H1 (cell line): Measurements from ENCODE around the gene ATXN3. TPM values are rescaled to one million over a fixed set of nuclear protein-coding genes. Genes with fewer than 3 reads are reported as not detected.

Experiments used
- CTCF ChIA-PET: fragments of 300-600 bp; sonication (Branson Sonifier 250); formaldehyde crosslinking; loops from one replicate; lab custom pipeline; 2021; ENCODE audit not compliant: partially characterized antibody; lab: Charles Lee
- POLR2A ChIA-PET: fragments of 300-600 bp; sonication (Branson Sonifier 250); formaldehyde crosslinking; loops from one replicate; lab custom pipeline; 2021; ENCODE audit warnings: inconsistent platforms; ENCODE audit not compliant: partially characterized antibody; lab: Charles Lee
- DNase-seq, 2 experiments: peaks; one replicate each; pipeline versions ENCODE4 v3.0.0 to v3.0.0-alpha.2; 2010 to 2022; ENCODE audit warnings: low spot score in 2 of 2, low read depth in 1 of 2, mixed read lengths in 1 of 2
- FAIRE-seq: peaks from 2 replicates; lab custom pipeline; 2011; peaks lifted over from hg19 to GRCh38; lab: Jason Lieb, UNC
- H2AFZ ChIP-seq: 2 replicates; pipeline ENCODE4 v1.8.1; 2012; ENCODE audit warnings: low read length, inconsistent platforms
- H2AK5ac ChIP-seq: 2 replicates; pipeline ENCODE4 v1.6.1; 2013; ENCODE audit warnings: low read depth, low read length
- H2BK120ac ChIP-seq: replicated peaks from 2 replicates; pipeline ENCODE3; 2013; ENCODE audit warnings: low read depth, low read length, inconsistent platforms
- H2BK12ac ChIP-seq: 2 replicates; pipeline ENCODE4 v1.6.1; 2013; ENCODE audit warnings: low read depth, low read length
- H2BK15ac ChIP-seq: 2 replicates; pipeline ENCODE4 v1.6.1; 2013; ENCODE audit warnings: low read length
- H2BK20ac ChIP-seq: 2 replicates; pipeline ENCODE4 v1.6.1; 2013; ENCODE audit warnings: low read length
- H2BK5ac ChIP-seq: 2 replicates; pipeline ENCODE4 v1.6.1; 2013; ENCODE audit warnings: low read depth, low read length
- H3K14ac ChIP-seq: 2 replicates; pipeline ENCODE4 v1.6.1; 2013; ENCODE audit warnings: inconsistent platforms; ENCODE audit not compliant: insufficient read length
- H3K18ac ChIP-seq: 2 replicates; pipeline ENCODE4 v1.6.1; 2013; ENCODE audit warnings: low read length; ENCODE audit errors: extremely low read depth
- H3K23ac ChIP-seq: 2 replicates; pipeline ENCODE4 v1.6.1; 2013; ENCODE audit warnings: inconsistent platforms; ENCODE audit not compliant: insufficient read length
- H3K23me2 ChIP-seq: 2 replicates; pipeline ENCODE4 v1.6.1; 2013; ENCODE audit warnings: low read depth, low read length
- H3K27ac ChIP-seq: 2 replicates; pipeline ENCODE4 v1.6.1; 2011; ENCODE audit warnings: low read depth, low read length, inconsistent platforms
- H3K27me3 ChIP-seq, 4 experiments: replicated peaks in 1 of 4; 1 replicate in 1 of 4; 2 replicates in 3 of 4; pipeline versions ENCODE4 v1.6.1 to v1.8.1; 2011 to 2013; ENCODE audit warnings: low read length in 3 of 4, mild to moderate bottlenecking in 3 of 4, inconsistent platforms in 2 of 4, mixed read lengths in 2 of 4, moderate library complexity in 1 of 4; ENCODE audit not compliant: control insufficient read depth in 3 of 4, insufficient read depth in 3 of 4; ENCODE audit errors: extremely low read depth in 1 of 4
- H3K36me3 ChIP-seq, 4 experiments: 2 replicates each; pipeline versions ENCODE4 v1.6.1 to v1.8.1; 2011 to 2013; ENCODE audit warnings: mild to moderate bottlenecking in 4 of 4, low read length in 3 of 4, moderate library complexity in 2 of 4, control low read depth in 1 of 4, inconsistent platforms in 1 of 4; ENCODE audit not compliant: insufficient read depth in 4 of 4, control insufficient read depth in 2 of 4
- H3K4ac ChIP-seq: replicated peaks from 2 replicates; pipeline ENCODE3; 2013; ENCODE audit warnings: low read length, low read depth, mixed read lengths, inconsistent platforms; ENCODE audit not compliant: insufficient read length
- H3K4me1 ChIP-seq, 4 experiments: replicated peaks in 1 of 4; 1 replicate in 1 of 4; 2 replicates in 3 of 4; pipeline versions ENCODE4 v1.6.1 to v1.8.1; 2011 to 2013; ENCODE audit warnings: low read length in 3 of 4, inconsistent platforms in 2 of 4, mixed read lengths in 1 of 4; ENCODE audit not compliant: insufficient read depth in 4 of 4, control insufficient read depth in 3 of 4
- H3K4me2 ChIP-seq, 2 experiments: 2 replicates each; pipeline versions ENCODE4 v1.6.1 to v1.8.1; 2011 to 2013; ENCODE audit warnings: low read depth in 2 of 2, low read length in 2 of 2, control low read depth in 1 of 2, inconsistent platforms in 1 of 2, mild to moderate bottlenecking in 1 of 2; ENCODE audit not compliant: insufficient read depth in 1 of 2
- H3K4me3 ChIP-seq, 4 experiments: fragments of 200-600, 300-600 bp in 1 of 4; sonication (generic), shearing (Covaris generic), sonication (Bioruptor Twin) in 1 of 4; 2 replicates each; pipeline versions ENCODE4 v1.5.1 to v1.8.1; 2011 to 2016; ENCODE audit warnings: low read length in 4 of 4, low read depth in 3 of 4, control low read depth in 2 of 4, inconsistent platforms in 2 of 4, mild to moderate bottlenecking in 2 of 4, mixed read lengths in 1 of 4, moderate library complexity in 1 of 4; ENCODE audit not compliant: insufficient read depth in 2 of 4; ENCODE audit errors: extremely low read depth in 1 of 4
- H3K56ac ChIP-seq: replicated peaks from 2 replicates; pipeline ENCODE3; 2013; ENCODE audit warnings: low read depth, mild to moderate bottlenecking, mixed read lengths, low read length, inconsistent platforms; ENCODE audit not compliant: insufficient read length
- H3K79me1 ChIP-seq: 2 replicates; pipeline ENCODE4 v1.6.1; 2013; ENCODE audit warnings: low read depth, low read length, control low read depth
- H3K79me2 ChIP-seq, 2 experiments: 2 replicates each; pipeline versions ENCODE4 v1.6.1 to v1.8.1; 2012 to 2013; ENCODE audit warnings: low read length in 2 of 2, mild to moderate bottlenecking in 2 of 2, inconsistent platforms in 1 of 2; ENCODE audit not compliant: insufficient read depth in 2 of 2, control insufficient read depth in 1 of 2
- H3K9ac ChIP-seq, 4 experiments: replicated peaks in 1 of 4; 1 replicate in 1 of 4; 2 replicates in 3 of 4; pipeline versions ENCODE4 v1.6.1 to v1.8.1; 2011 to 2013; ENCODE audit warnings: low read depth in 3 of 4, low read length in 3 of 4, control low read depth in 2 of 4, mild to moderate bottlenecking in 2 of 4, moderate library complexity in 2 of 4, inconsistent platforms in 1 of 4; ENCODE audit errors: extremely low read depth in 1 of 4
- H3K9me3 ChIP-seq, 2 experiments: 2 replicates each; pipeline versions ENCODE4 v1.6.1 to v1.8.1; 2012 to 2013; ENCODE audit warnings: mild to moderate bottlenecking in 2 of 2, moderate library complexity in 2 of 2, control low read depth in 1 of 2, inconsistent platforms in 1 of 2, low read depth in 1 of 2, low read length in 1 of 2, mixed read lengths in 1 of 2; ENCODE audit not compliant: insufficient read depth in 2 of 2
- H4K20me1 ChIP-seq, 2 experiments: replicated peaks in 1 of 2; 2 replicates each; pipeline versions ENCODE3 to v1.8.1; 2011 to 2013; ENCODE audit warnings: inconsistent platforms in 2 of 2, low read length in 2 of 2, mild to moderate bottlenecking in 1 of 2; ENCODE audit not compliant: insufficient read depth in 2 of 2, control insufficient read depth in 1 of 2
- H4K5ac ChIP-seq: 2 replicates; pipeline ENCODE4 v1.6.1; 2013; ENCODE audit warnings: low read length, low read depth, mixed read lengths, inconsistent platforms; ENCODE audit not compliant: insufficient read length
- H4K8ac ChIP-seq: 2 replicates; pipeline ENCODE4 v1.8.0; 2013; ENCODE audit warnings: mild to moderate bottlenecking, moderate library complexity, low read length, inconsistent platforms; ENCODE audit not compliant: insufficient read depth; ENCODE audit errors: extremely low read depth
- H4K91ac ChIP-seq: replicated peaks from 2 replicates; pipeline ENCODE3; 2013; ENCODE audit warnings: low read length, mixed read lengths, inconsistent platforms; ENCODE audit not compliant: insufficient read length
- ATF3 ChIP-seq: IDR thresholded peaks from 2 replicates; pipeline ENCODE4 v1.6.1; 2011; ENCODE audit warnings: low read depth, mild to moderate bottlenecking, low read length; ENCODE audit not compliant: insufficient read depth
- EGR1 ChIP-seq: IDR thresholded peaks from 2 replicates; pipeline ENCODE4 v1.6.1; 2011; ENCODE audit warnings: low read depth, low read length, borderline replicate concordance
- JUND ChIP-seq: IDR thresholded peaks from 2 replicates; pipeline ENCODE4 v1.6.1; 2011; ENCODE audit warnings: mild to moderate bottlenecking, improper control_type of control experiment, low read length
- KDM5A ChIP-seq: fragments of 200-600 bp; IDR thresholded peaks from 2 replicates; pipeline ENCODE4 v1.7.1; 2012; ENCODE audit warnings: mild to moderate bottlenecking, low read length, inconsistent platforms, mixed read lengths
- SIRT6 ChIP-seq: IDR thresholded peaks from one replicate; pipeline ENCODE4 v1.7.1; 2012; ENCODE audit warnings: low read length, inconsistent platforms
- WGBS, 2 experiments: shearing (Covaris generic) in 1 of 2; methylation state at CpG; one replicate each; pipeline versions ENCODE4 v1.1.6 to v1.1.7; 2013 to 2015; ENCODE audit warnings: low lambda C conversion rate in 2 of 2, mixed read lengths in 2 of 2, inconsistent platforms in 1 of 2, low coverage in 1 of 2, missing lambda C conversion rate in 1 of 2; ENCODE audit not compliant: insufficient replicate concordance in 2 of 2, insufficient coverage in 1 of 2, insufficient read length in 1 of 2; ENCODE audit errors: extremely low coverage in 1 of 2, missing lambda C conversion rate in 1 of 2; 5-methylcytosine and 5-hydroxymethylcytosine counted together
- polyA plus RNA-seq, 7 experiments: library from polyadenylated mRNA; depleted of rRNA in 3 of 7; stranded (reverse) in 5 of 7; unstranded in 2 of 7; fragments of >200 nt in 5 of 7; fragments of 200-250 nt in 2 of 7; gene quantifications; 1 replicate in 5 of 7; 2 replicates in 1 of 7; 4 replicates in 1 of 7; pipeline versions ENCODE4 v1.2.1 to v1.2.3, GENCODE V29; 2011 to 2013; ENCODE audit warnings: missing spikeins in 2 of 7, mixed read lengths in 2 of 7
- total RNA-seq: library from RNA; stranded (reverse); fragmentation: NEBNext Ultra II Directional; extraction: Animal tissue kit (Norgen Biotek cat#: 25700); gene quantifications from 2 replicates; pipeline ENCODE4 v1.2.1, GENCODE V29; 2021

The ATXN3 gene
- total and polyA plus RNA-seq, 2 of the 8 experiments (the other 6 are each of a cell fraction or from before 2014, with no cell fraction given): 8.8 to 37.2 TPM

GRCh38 chr14:92103363-92103989, 2.9 kb downstream of the ATXN3 start:
- Histone ChIP-seq H4K5ac (no peak overlapping the region), H2AFZ (no peak overlapping the region), H3K4me2 (no peak overlapping the region), H3K4me1 (peaks cover 3 to 10% (median 5%) of the 10 kb centered on the region in 4 experiments; a peak in 6 of 7 replicates), H3K9ac (no peak overlapping the region), H4K20me1 (peaks cover 3 to 7% of the 10 kb centered on the region in 2 experiments), H2BK20ac (no peak overlapping the region), H3K36me3 (no peaks in the 10 kb centered on the region), H4K8ac (no peak overlapping the region), H2BK12ac (no peak overlapping the region), H3K4ac (no peak overlapping the region), H2AK5ac (no peak overlapping the region), H3K18ac (no peak overlapping the region), H3K27me3 (no peaks in the 10 kb centered on the region), H3K9me3 (no peaks in the 10 kb centered on the region), H2BK120ac (no peak overlapping the region), H2BK5ac (peak overlapping the region; percentile 5; the same call in 1 of the 2 replicates), H3K56ac (no peak overlapping the region), H3K4me3 (no peak overlapping the region), H3K23me2 (peaks cover 5% of the 10 kb centered on the region), H3K23ac (no peak overlapping the region)
- no peak for FAIRE-seq
- DNase-seq: no peak
- WGBS, 2 experiments: 88% methylated on average over 7 of the region's 7 CpGs; no CpG with 5 or more reads in 1 of the 2 experiments
- ChIA-PET CTCF (interaction anchor here (0.7 to 1.8 kb wide), 2 partner anchors 22 to 322 kb away, joined by 3 to 4 read pairs; no protein-coding TSS in a partner anchor), POLR2A (interaction anchor here (0.8 to 3.8 kb wide), 3 partner anchors 15 to 64 kb away, joined by 3 to 23 read pairs (median 6); partner anchors contain the start of genes CPSF2, NDUFB1 and TRIP11)
- TF ChIP-seq KDM5A (no peak), SIRT6 (no peak), JUND (no peak), EGR1 (no peak), ATF3 (no peak)
- TF ChIP-seq, all 59 proteins: peak for 0
- Histone ChIP-seq H2BK15ac (no peak overlapping the region), H3K27ac (no peak overlapping the region), H3K79me2 (peaks cover 19 to 78% of the 10 kb centered on the region in 2 experiments), H4K91ac (no peak overlapping the region), H3K79me1 (peaks cover 13% of the 10 kb centered on the region), H3K14ac (no peak overlapping the region)
